ENCODE data around the gene RASL12. TPM values are rescaled to one million over a fixed set of nuclear protein-coding genes. Genes with fewer than 3 reads are reported as not detected.

Gene RASL12
- total RNA-seq, 8 experiments from 2014 or later: 0.05 to 0.73 (median 0.15) TPM; not detected in 3

GRCh38 chr15:65038428-65038827 is 29.4 kb downstream of the RASL12 start:
- Histone ChIP-seq H3K4me1 (replicated peaks in 1 of 2) (peaks cover 6 to 20% of the 10 kb centered on the region in 2 donors), H3K27ac (no peak overlapping the region), H3K4me3 (no peak overlapping the region)
- in situ Hi-C loops (cut with MboI; ENCODE audit: low pct_unique_long_range_greater_than_20kb in 2 of 9, low sequenced_read_pairs in 9 of 9, unreplicated experiment in 9 of 9): loop anchor here in 1 of 9 experiments (25.0 kb wide), 1 partner anchor 249 kb away; the partner anchor contains the start of genes PARP16 and RNU5A-1
- WGBS, 10 experiments: 40 to 100% (median 92%) methylated on average over 1 to 3 of the region's 3 CpGs; no CpG with 5 or more reads in 3 of the 10 experiments
- no peak for ATAC-seq (replicated peaks in 6 of 8)

DNA sequence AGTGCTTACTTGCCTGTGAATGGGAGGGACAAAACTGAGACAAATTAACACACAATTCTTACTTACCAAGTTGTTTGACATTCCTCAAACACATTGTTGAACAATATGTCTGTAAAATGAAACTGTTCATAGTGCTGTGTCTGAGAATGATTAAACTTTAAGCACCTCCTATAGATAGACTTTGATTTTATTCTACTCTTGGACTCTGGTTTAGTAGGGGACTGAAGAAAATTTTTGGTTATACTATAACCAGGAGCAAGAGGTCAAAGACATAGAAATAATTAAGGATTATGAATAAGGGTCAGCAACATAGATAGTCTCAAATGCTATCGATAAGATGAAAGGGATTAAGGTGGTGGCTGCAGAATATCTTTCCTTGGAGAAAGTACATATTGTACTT is 30.5 kb downstream of the RASL12 start:
- Histone ChIP-seq H3K4me1 (replicated peaks in 1 of 2) (peaks cover 15 to 20% of the 10 kb centered on the region in 2 donors), H3K4me3 (no peak overlapping the region), H3K27ac (no peak overlapping the region)
- ATAC-seq (replicated peaks in 6 of 8): no peak
- in situ Hi-C loops (cut with MboI; ENCODE audit: low pct_unique_long_range_greater_than_20kb in 2 of 9, low sequenced_read_pairs in 9 of 9, unreplicated experiment in 9 of 9): loop anchor here in 1 of 9 experiments (25.0 kb wide), 1 partner anchor 250 kb away; the partner anchor contains the start of genes PARP16 and RNU5A-1
- WGBS, 10 experiments: 75 to 100% (median 92%) methylated on average over 1 of the region's 1 CpG; no CpG with 5 or more reads in 3 of the 10 experiments

- in situ Hi-C loops (cut with MboI; ENCODE audit: low pct_unique_long_range_greater_than_20kb in 2 of 9, low sequenced_read_pairs in 9 of 9, unreplicated experiment in 9 of 9): loop anchor here in 1 of 9 experiments (25.0 kb wide), 1 partner anchor 253 kb away; the partner anchor contains the start of genes PARP16 and RNU5A-1
- WGBS, 10 experiments: 90 to 100% (median 96%) methylated on average over 1 to 8 of the region's 11 CpGs; no CpG with 5 or more reads in 1 of the 10 experiments
- Histone ChIP-seq H3K27ac (no peak overlapping the region), H3K4me1 (replicated peaks in 1 of 2) (peaks cover 15 to 20% of the 10 kb centered on the region in 2 donors), H3K4me3 (no peak overlapping the region)
- no peak for ATAC-seq (replicated peaks in 6 of 8)
Measured at GRCh38 chr15:65034719-65035118, 33.1 kb downstream of the RASL12 start.

- peaks cover 11 to 13% of the 10 kb centered on the region in 2 donors for H3K4me1 ChIP-seq (replicated peaks in 1 of 2)
- 0 to 45% (median 26%) methylated on average over 1 to 4 of the region's 4 CpGs; no CpG with 5 or more reads in 2 of the 10 experiments for WGBS, 10 experiments
- H3K27ac ChIP-seq: no peak overlapping the region
- peak in 6 of 8 experiments; percentile 10 to 35 (median 28) for ATAC-seq (replicated peaks in 6 of 8)
- in situ Hi-C loops (cut with MboI; ENCODE audit: low pct_unique_long_range_greater_than_20kb in 2 of 9, low sequenced_read_pairs in 9 of 9, unreplicated experiment in 9 of 9): loop anchor here in 1 of 9 experiments (25.0 kb wide), 1 partner anchor 254 kb away; the partner anchor contains the start of genes PARP16 and RNU5A-1
- H3K4me3 ChIP-seq: no peak overlapping the region
Measured at GRCh38 chr15:65033659-65034269, 34.0 kb downstream of the RASL12 start.

- peak; percentile 51 to 79 (median 60) for ATAC-seq (replicated peaks in 6 of 8)
- Histone ChIP-seq H3K4me3 (no peak overlapping the region), H3K4me1 (replicated peaks in 1 of 2) (peaks cover 14 to 16% of the 10 kb centered on the region in 2 donors), H3K27ac (no peak overlapping the region)
- in situ Hi-C loops (cut with MboI; ENCODE audit: low pct_unique_long_range_greater_than_20kb in 2 of 9, low sequenced_read_pairs in 9 of 9, unreplicated experiment in 9 of 9): loop anchor here in 1 of 9 experiments (25.0 kb wide), 1 partner anchor 254 kb away; the partner anchor contains the start of genes PARP16 and RNU5A-1
- WGBS, 10 experiments: 15 to 100% (median 43%) methylated on average over 1 to 7 of the region's 13 CpGs; no CpG with 5 or more reads in 1 of the 10 experiments
Measured at GRCh38 chr15:65032801-65033537, 34.8 kb downstream of the RASL12 start.

DNA sequence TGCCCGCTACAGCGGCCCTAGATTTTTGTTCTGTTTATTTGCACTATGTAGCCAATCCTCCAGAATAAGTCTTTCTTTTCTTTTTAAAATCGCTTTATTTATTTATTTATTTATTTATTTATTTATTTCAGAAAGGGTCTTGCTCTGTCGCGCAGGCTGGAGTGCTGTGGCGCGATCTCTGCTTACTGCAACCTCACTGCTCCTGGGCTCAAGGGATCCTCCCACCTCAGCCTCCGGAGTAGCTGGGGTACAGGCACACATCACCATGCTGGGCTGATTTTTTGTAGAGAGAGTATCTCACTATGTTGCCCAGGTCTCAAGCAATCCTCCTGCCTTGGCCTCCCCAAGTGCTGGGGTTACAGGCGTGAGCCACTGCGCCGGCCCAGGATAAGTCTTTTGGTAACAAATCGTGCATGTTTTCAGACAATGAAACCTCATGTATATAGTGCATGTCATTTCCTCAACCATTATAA is 38.0 kb downstream of the RASL12 start:
- Histone ChIP-seq H3K4me1 (replicated peaks in 1 of 2) (peaks cover 14 to 18% of the 10 kb centered on the region in 2 donors), H3K27ac (no peak overlapping the region), H3K4me3 (peak overlapping the region; percentile 82 to 100 (median 88))
- no peak for ATAC-seq (replicated peaks in 6 of 8)
- 55 to 100% (median 68%) methylated on average over 1 to 9 of the region's 12 CpGs; no CpG with 5 or more reads in 2 of the 10 experiments for WGBS, 10 experiments
- in situ Hi-C loops (cut with MboI; ENCODE audit: low pct_unique_long_range_greater_than_20kb in 2 of 9, low sequenced_read_pairs in 9 of 9, unreplicated experiment in 9 of 9): loop anchor here in 1 of 9 experiments (25.0 kb wide), 1 partner anchor 258 kb away; the partner anchor contains the start of genes PARP16 and RNU5A-1

GRCh38 chr15:65028921-65029735 is 38.7 kb downstream of the RASL12 start, which contains the start of gene MTFMT:
Gene MTFMT, minus strand, starts transcription at chr15:65029639. Its CDS starts 26 bp downstream, at chr15:65029613.
- Histone ChIP-seq H3K4me3 (peak within 1 kb of the TSS; percentile 82 to 100 (median 88)), H3K4me1 (replicated peaks in 1 of 2) (peaks cover 13 to 18% of the 10 kb centered on the region in 2 donors), H3K27ac (peak within 1 kb of the TSS in 1 of 2 donors; percentile 52)
- peak; percentile 75 to 95 (median 90) for ATAC-seq (replicated peaks in 6 of 8)
- in situ Hi-C loops (cut with MboI; ENCODE audit: low pct_unique_long_range_greater_than_20kb in 2 of 9, low sequenced_read_pairs in 9 of 9, unreplicated experiment in 9 of 9): loop anchor here in 1 of 9 experiments (25.0 kb wide), 1 partner anchor 258 kb away; the partner anchor contains the start of genes PARP16 and RNU5A-1
- WGBS, 10 experiments: 0 to 8% (median 0%) methylated on average over 1 to 32 of the region's 73 CpGs; no CpG with 5 or more reads in 2 of the 10 experiments

GRCh38 chr15:65028338-65028737 is 39.5 kb downstream of the RASL12 start:
- H3K27ac ChIP-seq: no peak overlapping the region
- 0 to 63% (median 54%) methylated on average over 1 to 10 of the region's 10 CpGs for WGBS, 10 experiments
- in situ Hi-C loops (cut with MboI; ENCODE audit: low pct_unique_long_range_greater_than_20kb in 2 of 9, low sequenced_read_pairs in 9 of 9, unreplicated experiment in 9 of 9): loop anchor here in 1 of 9 experiments (25.0 kb wide), 1 partner anchor 259 kb away; the partner anchor contains the start of genes PARP16 and RNU5A-1
- H3K4me3 ChIP-seq: peak overlapping the region; percentile 82 to 100 (median 88)
- H3K4me1 ChIP-seq (replicated peaks in 1 of 2): peaks cover 5 to 16% of the 10 kb centered on the region in 2 donors
- ATAC-seq (replicated peaks in 6 of 8): peak in 1 of 8 experiments; percentile 2

- H3K4me1 ChIP-seq (replicated peaks in 1 of 2): peaks cover 5 to 9% of the 10 kb centered on the region in 2 donors
- 50 to 100% (median 90%) methylated on average over 1 of the region's 1 CpG for WGBS, 10 experiments
- no peak for ATAC-seq (replicated peaks in 6 of 8)
- in situ Hi-C loops (cut with MboI; ENCODE audit: low pct_unique_long_range_greater_than_20kb in 2 of 9, low sequenced_read_pairs in 9 of 9, unreplicated experiment in 9 of 9): loop anchor here in 1 of 9 experiments (25.0 kb wide), 1 partner anchor 260 kb away; the partner anchor contains the start of genes PARP16 and RNU5A-1
- H3K4me3 ChIP-seq: no peak overlapping the region
- no peak overlapping the region for H3K27ac ChIP-seq
Measured at GRCh38 chr15:65027593-65027992, 40.2 kb downstream of the RASL12 start.

DNA sequence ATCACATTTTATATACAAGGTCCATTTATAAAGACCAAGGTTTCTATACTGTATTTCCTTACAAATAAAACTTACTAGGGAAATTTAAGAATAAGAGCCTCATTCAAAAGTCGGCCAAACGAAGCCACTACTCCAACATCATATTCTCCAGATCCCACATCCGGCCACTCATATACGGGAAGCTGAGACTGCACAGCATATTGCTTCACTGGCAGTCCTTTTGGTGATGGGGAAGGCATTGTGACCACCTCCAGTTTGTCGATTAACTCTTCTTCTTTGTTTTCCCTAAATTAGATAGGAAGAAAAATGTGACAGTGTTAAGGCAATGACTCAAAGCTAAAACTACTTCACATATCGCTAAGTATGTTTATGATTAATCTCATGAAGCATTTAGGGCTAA is 41.0 kb downstream of the RASL12 start:
- Histone ChIP-seq H3K4me1 (replicated peaks in 1 of 2) (peaks cover 5 to 8% of the 10 kb centered on the region in 2 donors), H3K27ac (no peak overlapping the region), H3K4me3 (no peak overlapping the region)
- in situ Hi-C loops (cut with MboI; ENCODE audit: low pct_unique_long_range_greater_than_20kb in 2 of 9, low sequenced_read_pairs in 9 of 9, unreplicated experiment in 9 of 9): loop anchor here in 1 of 9 experiments (25.0 kb wide), 1 partner anchor 261 kb away; the partner anchor contains the start of genes PARP16 and RNU5A-1
- ATAC-seq (replicated peaks in 6 of 8): no peak
- WGBS, 10 experiments: 80 to 100% (median 97%) methylated on average over 1 to 6 of the region's 6 CpGs; no CpG with 5 or more reads in 1 of the 10 experiments

DNA sequence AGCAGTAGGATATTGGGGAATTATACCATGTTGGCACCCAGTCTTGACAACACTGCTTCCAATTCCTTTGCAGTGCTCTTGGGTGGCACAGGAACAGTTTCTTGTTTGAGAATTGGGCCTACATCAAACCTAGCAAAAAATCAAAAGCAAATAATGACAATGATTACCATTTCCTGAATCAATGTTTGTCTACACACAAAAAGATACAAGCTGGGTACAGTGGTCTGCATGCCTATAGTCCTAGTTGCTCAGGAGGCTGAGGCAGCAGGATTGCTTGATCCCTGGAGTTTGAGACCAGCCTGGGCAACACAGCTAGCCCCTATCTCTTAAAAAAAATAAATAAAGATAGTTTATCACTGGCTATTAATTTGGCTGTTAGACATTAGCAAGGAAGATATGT is 46.3 kb downstream of the RASL12 start:
- Histone ChIP-seq H3K4me1 (replicated peaks in 1 of 2) (no peaks in the 10 kb centered on the region), H3K27ac (no peak overlapping the region), H3K4me3 (no peak overlapping the region)
- peak in 1 of 8 experiments; percentile 84 for ATAC-seq (replicated peaks in 6 of 8)
- in situ Hi-C loops (cut with MboI; ENCODE audit: low pct_unique_long_range_greater_than_20kb in 2 of 9, low sequenced_read_pairs in 9 of 9, unreplicated experiment in 9 of 9): no loop called here

GRCh38 chr15:65020419-65020818 is 47.4 kb downstream of the RASL12 start:
- H3K27ac ChIP-seq: no peak overlapping the region
- in situ Hi-C loops (cut with MboI; ENCODE audit: low pct_unique_long_range_greater_than_20kb in 2 of 9, low sequenced_read_pairs in 9 of 9, unreplicated experiment in 9 of 9): no loop called here
- H3K4me1 ChIP-seq (replicated peaks in 1 of 2): no peaks in the 10 kb centered on the region
- 60 to 100% (median 82%) methylated on average over 1 of the region's 1 CpG; no CpG with 5 or more reads in 4 of the 10 experiments for WGBS, 10 experiments
- no peak overlapping the region for H3K4me3 ChIP-seq
- no peak for ATAC-seq (replicated peaks in 6 of 8)
